NCI-H2227 treated with DMSO at 0.1 percent for 48 hours (cell line): ENCODE data around the gene LIMA1.

Experiments used
- DNase-seq: peaks from one replicate; lab custom pipeline; 2025; lab: John Stamatoyannopoulos, UW

Gene LIMA1

GRCh38 chr12:50218386-50218785 lies 64.9 kb downstream of the LIMA1 start:
- no peak for DNase-seq

- DNase-seq = no peak
Observed at GRCh38 chr12:50217202-50217601, 66.1 kb downstream of the LIMA1 start.

GRCh38 chr12:50215033-50215432 lies 68.3 kb downstream of the LIMA1 start:
- DNase-seq = no peak

GRCh38 chr12:50214018-50214417 lies 69.3 kb downstream of the LIMA1 start:
- no peak for DNase-seq

- DNase-seq = no peak
Observed at GRCh38 chr12:50213439-50213838, 69.9 kb downstream of the LIMA1 start.

GRCh38 chr12:50212071-50212467 lies 71.3 kb downstream of the LIMA1 start:
- no peak for DNase-seq

- DNase-seq = no peak
Observed at GRCh38 chr12:50211392-50212070, 71.8 kb downstream of the LIMA1 start.

- no peak for DNase-seq
Observed at GRCh38 chr12:50207424-50207823, 75.9 kb downstream of the LIMA1 start.

- DNase-seq = no peak
Observed at GRCh38 chr12:50205648-50206047, 77.7 kb downstream of the LIMA1 start.

GRCh38 chr12:50203691-50204090 lies 79.6 kb downstream of the LIMA1 start:
- DNase-seq = no peak

GRCh38 chr12:50201987-50202521 lies 81.3 kb downstream of the LIMA1 start:
- no peak for DNase-seq

- no peak for DNase-seq
Observed at GRCh38 chr12:50200552-50201273, 82.6 kb downstream of the LIMA1 start.

GRCh38 chr12:50198829-50199228 lies 84.5 kb downstream of the LIMA1 start:
- no peak for DNase-seq

GRCh38 chr12:50197297-50197727 lies 86.0 kb downstream of the LIMA1 start:
- no peak for DNase-seq

- no peak for DNase-seq
Observed at GRCh38 chr12:50196537-50196936, 86.8 kb downstream of the LIMA1 start.

GRCh38 chr12:50195832-50196231 lies 87.5 kb downstream of the LIMA1 start:
- no peak for DNase-seq

GRCh38 chr12:50192908-50193307 lies 90.4 kb downstream of the LIMA1 start:
- DNase-seq = no peak

GRCh38 chr12:50192236-50192635 lies 91.1 kb downstream of the LIMA1 start:
- no peak for DNase-seq

- DNase-seq = no peak
Observed at GRCh38 chr12:50190859-50191258, 92.5 kb downstream of the LIMA1 start.

GRCh38 chr12:50188875-50189575 lies 94.3 kb downstream of the LIMA1 start:
- DNase-seq = no peak

GRCh38 chr12:50188241-50188781 lies 95.0 kb downstream of the LIMA1 start:
- no peak for DNase-seq

GRCh38 chr12:50187084-50187900 lies 96.0 kb downstream of the LIMA1 start:
- DNase-seq = no peak
